Non-pigmented ciliary epithelial cell (primary cell): ENCODE data around the gene XIRP2.
"Not testable (repeated sequence)": the region's sequence is repeated elsewhere in the genome, so short reads cannot be mapped to it uniquely, and the experiment has no call there.

Source experiments
- DNase-seq: peaks from one replicate; pipeline ENCODE4 v3.0.0-alpha.2; 2010; ENCODE audit warnings: low read depth

Gene XIRP2

DNA sequence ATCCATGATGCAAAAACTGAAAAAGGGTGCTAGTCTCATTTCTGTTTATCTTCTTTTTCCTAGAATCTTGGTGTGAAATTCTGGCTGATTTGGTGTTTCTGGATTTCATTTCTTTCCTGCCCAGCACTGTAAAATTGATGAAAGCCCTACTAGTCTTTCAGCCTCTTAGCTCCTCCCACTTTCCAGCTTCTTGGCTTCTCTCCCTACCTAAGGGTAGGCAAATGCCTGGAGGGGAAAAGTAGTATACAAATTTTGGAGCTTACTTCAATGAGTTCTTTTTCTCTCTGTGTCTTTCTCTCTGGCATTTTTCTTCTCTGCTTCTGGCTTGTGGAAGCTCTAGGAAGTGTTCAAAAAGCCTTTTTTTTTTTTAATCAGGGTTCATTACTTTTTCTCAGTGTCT is 160.5 kb downstream of the XIRP2 start:
- no peak for DNase-seq

DNA sequence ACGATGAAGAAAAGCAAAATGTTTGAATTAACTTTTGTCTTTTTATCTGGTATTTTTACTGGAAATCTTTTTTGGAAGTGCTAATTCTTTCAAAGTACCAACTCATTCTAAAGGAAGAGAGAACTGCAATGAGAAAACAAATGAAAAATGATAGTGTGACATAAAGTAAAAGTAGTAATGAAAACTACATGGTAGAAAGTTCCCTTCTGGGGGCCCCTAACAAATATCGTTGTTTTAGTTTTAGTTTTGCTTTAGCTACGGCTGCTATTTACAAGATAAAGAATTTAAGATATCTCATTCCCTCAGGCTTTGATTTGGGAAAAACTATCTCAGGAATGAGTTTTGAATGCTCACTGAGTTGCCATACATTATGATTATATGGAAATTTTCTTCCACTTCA is 161.4 kb downstream of the XIRP2 start:
- DNase-seq: no peak

DNA sequence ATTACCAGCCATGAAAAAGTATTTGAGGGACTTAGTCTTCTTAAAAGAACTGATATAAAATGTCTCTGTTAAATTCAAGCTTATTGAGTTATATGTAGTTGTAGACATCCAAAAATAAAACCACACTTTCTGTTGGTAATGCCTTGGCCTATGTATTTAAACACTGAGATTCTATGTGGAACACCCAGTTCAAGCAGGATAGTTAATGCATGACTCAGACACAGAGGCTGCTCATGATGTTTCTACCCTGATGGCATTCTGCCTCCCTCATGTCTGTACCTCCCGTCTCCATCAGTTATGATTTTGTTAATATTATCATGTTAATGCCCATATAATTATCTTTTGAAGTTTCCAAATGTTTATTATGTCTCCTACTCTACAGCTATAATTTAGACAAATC is 164.5 kb downstream of the XIRP2 start:
- peak; percentile 40 for DNase-seq

DNA sequence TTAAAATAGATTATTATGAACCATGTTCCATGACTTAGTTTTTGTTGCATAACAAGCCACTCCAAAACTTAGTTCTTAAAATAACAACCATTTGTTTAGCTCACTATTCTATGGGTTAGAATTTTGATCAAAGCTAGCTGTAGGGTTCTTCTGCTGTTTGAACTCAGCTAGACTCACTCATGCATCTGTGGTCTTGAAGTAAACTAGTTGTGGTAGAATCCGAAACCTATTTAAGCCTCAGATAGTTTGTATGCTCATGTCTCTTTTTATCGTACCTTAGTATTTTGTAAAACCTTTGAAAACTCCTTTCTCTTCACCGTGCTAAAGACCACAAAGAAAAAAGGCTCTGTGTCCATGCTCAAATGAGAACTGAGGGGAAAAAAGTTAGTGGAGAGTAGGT is 166.6 kb downstream of the XIRP2 start:
- DNase-seq: no peak

DNA sequence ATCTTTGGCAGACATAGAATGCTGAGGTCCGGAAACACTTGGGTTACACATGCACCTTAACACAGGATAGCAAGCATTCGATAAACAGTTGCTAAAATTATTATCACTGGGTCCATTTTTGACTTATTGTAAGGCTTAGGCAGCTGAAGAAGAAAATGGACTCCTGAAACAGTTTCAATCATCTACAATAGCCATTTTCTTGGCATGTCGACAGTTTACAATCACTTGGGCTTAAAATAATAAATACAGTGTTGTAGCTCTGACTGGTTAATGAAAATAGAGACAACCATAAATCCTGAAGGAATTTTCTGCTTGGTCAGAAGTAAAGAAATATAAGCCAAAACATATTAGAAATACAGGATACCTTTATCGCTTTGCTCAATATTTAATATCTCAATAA is 169.2 kb downstream of the XIRP2 start:
- DNase-seq: no peak

DNA sequence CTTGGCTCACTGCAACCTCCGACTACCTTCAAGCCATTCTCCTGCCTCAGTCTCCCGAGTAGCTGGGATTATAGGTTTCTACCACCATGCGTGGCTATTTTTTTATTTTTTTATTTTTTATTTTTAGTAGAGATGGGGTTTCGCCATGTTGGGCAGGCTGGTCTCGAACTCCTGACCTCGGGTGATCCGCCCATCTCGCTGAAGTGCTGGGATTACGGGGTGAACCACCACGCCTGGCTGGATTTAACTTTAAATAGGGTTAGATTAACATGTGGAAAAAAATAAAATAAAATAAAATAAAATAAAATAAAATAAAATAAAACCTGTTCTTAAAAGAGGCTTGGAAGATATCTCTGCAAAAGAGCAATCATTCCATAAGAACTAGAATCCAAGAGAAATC is 170.9 kb downstream of the XIRP2 start:
- DNase-seq: no peak

DNA sequence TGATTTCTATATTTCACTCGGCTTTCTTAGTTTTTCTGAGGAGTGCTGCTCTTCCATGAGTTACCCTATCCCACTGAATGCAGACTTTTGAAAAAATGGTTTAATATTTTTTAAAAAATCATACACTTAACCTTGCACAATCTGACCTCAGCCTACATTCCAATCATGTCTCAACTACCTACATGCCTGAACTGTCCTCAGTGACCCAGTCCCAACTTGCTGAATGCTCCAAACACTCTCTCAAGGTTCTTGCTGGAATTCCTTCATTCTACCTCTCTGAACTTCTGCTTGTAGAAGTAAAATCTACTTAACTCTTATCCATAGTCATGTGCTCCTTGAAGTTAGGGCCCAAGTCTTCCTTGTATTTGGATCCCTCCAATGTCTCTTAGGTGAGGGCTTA is 181.6 kb downstream of the XIRP2 start:
- no peak for DNase-seq

DNA sequence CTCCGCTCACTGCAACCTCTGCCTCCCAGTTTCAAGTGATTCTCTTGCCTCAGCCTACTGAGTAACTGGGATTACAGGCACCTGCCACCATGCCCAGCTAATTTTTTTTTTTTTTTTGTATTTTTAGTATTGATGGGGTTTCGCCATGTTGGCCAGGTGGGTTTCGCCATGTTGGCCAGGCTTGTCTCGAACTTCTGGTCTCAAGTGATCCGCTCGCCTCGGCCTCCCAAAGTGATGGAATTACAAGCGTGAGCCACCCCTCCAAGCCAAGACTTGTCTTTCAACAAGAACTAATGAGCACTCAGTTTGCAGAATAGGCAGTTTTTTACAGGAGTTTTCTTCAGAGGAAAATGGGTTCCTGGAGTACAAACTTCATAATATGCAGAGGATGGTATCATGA is 187.4 kb downstream of the XIRP2 start:
- DNase-seq: not testable (repeated sequence)

DNA sequence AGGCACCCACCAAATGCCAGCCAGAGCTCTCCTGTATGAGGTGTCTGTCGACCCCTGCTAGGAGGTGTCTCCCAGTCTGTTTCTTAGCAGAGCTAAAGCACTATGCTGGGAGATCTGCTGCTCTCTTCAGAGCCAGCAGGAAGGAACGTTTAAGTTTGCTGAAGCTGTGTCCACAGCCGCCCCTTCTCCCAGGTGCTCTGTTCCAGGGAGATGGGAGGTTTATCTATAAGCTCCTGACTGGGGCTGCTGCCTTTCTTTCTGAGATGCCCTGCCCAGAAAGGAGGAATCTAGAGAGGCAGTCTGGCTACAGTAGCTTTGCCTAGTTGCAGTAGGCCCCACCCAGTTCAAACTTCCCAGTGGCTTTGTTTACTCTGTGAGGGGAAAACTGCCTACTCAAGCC is 210.7 kb downstream of the XIRP2 start:
- not testable (repeated sequence) for DNase-seq

DNA sequence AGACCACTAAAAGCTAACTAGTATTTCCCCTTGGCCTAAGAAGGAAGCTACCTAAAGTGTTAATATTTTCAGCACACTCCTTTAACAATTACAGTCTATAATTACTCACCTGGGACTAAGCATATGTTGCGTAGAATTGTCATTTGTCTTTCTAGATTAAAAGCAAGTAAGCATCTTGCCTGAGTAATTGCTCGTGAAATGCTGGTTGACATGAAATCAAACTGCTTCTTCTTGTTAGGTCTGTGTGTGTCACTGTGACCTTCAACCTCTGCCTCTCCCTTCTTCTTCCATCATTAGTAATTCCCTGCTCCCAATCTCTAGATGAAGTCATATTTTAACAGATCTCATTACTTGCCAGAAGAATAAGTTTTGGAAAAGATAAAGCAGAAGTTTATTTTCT is 212.2 kb downstream of the XIRP2 start:
- no peak for DNase-seq

DNA sequence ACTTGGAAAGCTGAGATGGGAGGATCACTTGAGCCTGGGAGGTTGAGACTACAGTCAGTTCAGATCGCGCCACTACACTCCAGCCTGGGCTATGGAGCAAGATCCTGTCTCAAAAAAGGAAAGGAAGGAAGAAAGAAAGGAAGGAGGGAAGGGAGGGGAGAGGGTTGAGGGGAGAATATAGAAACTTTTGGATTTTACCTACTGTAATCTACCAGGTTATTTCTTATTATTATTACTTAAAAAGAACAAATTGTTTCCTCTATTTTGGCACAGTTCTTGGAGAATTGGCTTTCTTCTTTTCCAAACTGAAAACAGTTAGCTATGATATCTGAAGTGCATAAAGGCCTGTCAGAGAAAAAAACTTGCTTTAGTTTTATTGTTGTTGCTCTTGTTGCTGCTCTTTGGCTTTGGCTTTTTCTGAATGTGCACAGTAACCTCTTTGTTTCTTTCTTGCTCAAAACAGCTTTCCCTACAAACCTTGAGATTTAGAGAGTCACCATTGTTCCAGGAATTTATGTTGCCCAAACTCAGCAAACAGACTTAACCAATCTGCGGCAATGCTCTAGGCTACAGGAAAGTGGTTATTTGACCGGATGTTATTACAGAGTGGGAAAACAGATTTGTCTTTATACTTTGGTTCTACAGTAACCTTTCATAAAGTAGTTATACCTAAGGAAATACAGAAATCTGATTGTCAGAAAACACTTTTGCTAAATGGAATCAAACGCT is 214.9 kb downstream of the XIRP2 start:
- no peak for DNase-seq

DNA sequence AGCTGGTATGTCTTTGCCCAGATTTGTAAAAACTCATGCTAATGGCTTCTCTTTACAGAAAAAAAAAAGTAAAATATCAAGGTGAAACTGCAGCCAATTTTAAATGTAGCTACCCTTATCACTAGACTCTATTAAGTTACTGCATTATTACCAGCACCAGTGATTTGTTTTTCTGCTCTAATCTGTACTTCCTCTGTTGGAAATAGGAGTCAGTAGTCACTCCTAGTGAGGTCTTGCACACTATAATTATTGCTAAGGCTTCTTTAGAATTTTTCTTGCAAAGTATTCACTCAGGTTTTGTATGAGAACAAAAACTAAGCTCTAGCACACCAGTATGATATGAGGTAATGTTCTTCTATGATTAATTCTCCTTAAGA is 215.5 kb downstream of the XIRP2 start:
- no peak for DNase-seq

DNA sequence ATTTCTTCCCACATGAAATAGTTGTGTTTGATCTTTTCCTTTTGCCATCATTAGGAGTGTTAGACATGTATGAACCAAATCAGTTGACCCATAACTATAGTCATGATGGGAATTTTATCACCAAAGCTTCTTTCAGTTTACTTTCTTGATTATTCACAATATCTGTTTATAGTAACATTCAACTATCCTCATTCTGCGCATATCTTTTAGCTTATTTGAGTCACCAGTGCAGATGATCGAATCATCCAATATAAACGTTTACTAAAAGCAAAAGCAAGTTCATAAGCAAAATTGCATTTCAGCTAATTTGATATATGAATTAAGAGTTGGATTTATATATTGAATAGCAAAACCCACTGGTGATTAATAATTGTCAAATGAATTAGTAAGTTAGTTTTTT is 216.4 kb downstream of the XIRP2 start:
- no peak for DNase-seq

DNA sequence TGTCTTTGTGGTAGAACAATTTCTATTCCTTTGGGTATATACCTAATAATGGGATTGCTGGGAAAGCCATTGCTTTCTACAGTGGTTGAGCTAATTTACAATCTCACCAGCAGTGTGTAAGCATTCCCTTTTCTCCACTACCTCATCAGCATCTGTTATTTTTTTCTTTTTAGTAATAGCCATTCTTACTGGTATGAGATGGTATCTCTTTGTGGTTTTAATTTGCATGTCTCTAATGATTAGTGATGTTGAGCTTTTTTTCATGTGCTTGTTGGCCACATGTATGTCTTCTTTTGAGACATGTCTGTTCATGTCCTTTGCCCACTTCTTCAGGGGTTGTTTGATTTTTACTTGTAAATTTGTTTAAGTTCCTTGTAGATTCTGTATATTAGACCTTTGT is 221.4 kb downstream of the XIRP2 start:
- not testable (repeated sequence) for DNase-seq

DNA sequence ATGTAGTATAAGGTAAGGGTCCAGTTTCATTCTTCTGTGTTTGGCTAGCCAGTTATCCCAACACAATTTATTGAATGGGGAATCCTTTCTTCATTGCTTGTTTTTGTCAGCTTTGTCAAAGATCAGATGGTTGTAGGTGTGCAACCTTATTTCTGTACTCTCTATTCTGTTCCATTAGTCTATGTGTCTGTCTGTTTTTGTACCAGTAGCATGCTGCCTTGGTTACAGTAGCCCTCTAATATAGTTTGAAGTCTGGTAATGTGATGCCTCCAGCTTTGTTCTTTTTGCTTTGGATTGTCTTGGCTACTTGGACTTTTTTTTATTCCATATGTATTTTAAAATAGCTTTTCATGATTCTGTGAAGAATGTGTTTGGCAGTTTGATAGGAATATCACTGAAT is 222.1 kb downstream of the XIRP2 start:
- no peak for DNase-seq

DNA sequence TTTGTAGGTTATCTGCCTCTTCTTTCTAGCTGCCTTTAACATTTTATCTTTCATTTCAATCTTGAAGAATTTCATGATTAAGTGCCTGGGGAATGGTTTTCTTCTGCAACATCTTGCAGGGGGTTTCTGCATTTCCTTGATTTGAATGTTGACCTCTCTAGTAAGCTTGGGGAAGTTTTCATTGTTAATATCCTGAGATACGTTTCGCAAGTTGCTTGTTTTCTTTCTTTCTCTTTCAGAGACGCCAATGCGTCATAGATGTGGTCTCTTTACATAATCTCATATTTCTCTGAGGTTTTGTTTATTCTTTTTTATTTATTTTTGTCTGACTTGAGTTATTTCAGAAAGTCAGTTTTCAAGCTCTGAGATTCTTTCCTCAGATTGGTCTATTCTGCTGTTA is 225.7 kb downstream of the XIRP2 start:
- peak; percentile 55 for DNase-seq

DNA sequence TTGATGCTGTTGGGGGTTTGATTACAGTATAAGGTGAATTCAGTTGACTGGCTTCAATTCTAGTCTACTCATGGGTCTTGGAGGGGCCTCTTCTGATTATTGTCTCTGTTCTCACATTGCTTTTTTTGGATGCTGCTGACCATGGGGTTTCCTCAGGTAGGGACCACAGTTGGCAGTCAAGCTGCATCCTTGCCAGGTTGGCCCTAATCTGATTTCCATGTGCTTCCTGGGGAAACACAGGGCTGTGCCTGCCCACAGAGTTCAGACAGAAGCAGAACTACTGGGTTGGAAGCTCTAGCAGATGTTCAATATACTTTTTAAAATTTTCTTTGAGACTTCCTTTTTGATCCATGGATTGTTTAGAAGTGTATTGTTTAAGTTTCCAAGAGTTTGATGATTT is 227.3 kb downstream of the XIRP2 start:
- no peak for DNase-seq

DNA sequence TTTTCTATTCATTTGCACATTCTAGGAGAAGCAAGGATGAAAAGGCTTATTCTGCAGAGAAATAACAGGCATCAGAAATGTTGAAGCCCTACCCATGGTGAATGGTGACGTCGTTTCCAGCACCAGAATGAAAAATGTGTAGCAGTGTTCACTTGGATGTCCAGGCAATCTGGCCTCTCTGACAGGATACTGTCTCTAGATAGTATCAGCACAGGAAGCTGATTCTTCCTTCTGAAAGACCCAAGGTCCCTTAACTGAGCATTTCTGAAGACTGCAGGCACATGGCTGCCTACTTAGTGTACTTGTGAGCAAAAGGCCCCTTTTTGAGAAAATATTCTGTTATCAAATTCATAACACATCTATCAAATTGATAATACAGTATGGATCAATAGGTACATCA is 234.1 kb downstream of the XIRP2 start:
- DNase-seq: no peak

DNA sequence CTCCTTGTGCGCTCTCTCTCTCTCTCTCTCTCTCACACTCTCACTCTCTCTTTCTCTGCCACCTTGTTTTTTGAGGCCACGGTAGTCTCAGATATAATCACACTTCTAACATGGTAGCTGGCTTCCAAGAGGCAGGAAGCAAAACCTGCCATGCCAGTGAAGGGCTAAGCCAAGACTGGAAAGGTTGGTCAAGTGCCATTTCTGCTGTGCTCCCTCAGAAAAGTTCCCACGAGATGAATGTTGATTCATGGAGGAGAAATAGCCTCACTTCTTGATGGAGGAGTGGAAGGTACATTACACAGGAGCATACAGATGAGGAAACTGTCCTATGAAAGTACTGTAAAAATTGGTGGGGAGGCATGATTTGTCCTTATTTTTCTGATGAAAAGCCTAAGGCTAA is 237.9 kb downstream of the XIRP2 start:
- no peak for DNase-seq

DNA sequence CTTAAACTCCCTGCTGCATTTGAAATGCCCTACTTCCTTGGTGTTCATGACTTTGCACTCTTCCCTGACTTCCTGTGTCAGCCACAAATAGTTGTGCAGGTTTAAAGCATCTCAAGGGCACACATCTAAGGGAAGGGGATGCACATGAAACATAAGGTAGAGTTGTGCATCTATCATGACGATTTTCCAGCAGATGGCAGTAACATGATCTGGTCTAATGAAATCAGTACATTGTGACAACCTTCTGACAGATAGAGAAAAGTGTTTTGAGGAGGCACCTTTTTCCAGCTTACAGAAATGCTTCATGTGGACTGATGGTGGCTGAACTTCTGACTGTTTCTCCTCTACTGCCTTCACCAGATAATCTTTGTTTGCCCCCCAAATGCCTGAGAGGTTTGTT is 238.9 kb downstream of the XIRP2 start:
- DNase-seq: no peak

DNA sequence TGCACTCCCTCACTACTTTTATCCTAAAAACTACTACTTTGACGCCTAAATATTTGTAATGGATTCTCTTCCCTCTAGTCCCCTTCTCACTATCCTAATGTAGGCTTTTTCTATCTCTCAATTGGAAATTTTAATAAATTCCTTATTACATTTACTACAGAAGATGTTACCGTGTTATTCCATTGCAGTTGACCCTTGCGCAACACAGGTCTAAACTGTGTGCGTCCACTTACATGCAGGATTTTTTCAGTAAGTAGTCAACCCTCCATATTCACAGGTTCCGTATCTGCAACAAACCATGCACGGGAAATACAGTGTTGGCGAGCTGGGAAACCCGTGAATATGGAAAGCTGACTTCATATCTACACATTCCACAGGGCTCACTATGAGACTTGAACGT is 239.8 kb downstream of the XIRP2 start:
- DNase-seq: no peak

DNA sequence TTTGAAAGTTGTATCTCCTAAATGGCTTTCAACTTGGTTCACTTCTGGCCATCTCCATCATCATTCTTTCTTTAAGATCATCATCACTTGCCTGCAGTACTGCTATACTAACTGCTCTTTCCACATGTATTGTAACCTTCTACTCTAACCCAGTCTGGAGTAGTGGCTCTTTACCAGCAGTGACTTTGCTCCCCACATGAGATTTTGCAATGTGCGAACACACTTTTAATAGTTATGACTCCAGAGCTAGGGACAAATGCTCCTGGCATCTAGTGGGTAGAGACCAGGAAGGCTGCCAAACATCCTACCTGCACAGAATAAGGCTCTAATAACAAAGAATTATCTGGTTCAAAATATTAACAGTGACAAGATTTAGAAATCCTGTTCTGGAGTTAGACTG is 243.8 kb downstream of the XIRP2 start:
- DNase-seq: no peak

DNA sequence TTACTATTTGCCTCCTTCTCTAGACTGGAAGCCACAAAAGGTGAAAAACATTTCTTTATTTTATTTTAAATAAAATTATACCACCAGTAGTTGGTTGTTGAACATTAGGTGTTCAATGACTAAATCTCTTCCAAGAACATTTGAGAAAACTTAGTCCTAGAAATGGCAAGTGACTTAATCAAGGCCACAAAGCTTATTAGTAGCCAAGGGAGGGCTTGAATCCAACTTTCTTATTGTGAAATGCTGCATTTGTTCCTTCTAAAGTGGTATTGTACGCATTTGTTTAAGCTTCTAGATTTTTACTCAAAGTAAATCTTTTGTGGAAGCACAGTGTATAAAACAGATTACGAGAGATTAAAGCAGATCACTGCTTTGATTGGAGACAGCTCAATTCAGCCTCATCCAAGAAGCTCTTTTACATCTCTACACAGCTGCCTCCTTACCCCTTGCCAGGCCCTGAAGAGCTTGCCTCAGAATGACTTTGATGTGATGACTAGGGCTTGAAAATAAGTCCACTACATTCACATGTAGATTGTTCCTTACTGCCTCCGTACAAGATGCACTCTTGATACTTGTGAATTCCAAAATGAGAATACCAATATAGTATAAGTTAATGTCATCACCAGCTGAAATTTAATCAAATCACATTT is 244.8 kb downstream of the XIRP2 start:
- DNase-seq: no peak

DNA sequence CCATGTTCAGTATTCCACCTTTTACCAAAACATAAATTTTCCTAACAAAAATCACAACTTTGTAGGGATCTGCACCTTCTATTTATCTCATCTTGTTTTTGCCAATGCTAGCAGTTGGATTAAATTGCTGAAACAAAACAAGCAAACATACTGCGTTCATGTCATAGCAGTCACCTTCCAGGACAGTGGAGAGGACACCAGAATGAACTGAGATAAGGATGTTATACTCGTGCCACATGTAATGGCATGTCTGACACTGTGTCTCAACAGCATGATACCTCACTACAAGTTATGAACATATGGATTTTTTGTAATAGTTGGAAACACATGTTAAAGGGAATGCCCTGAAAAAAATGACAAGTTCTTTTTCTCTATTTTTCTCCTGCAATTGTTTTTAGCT is 245.3 kb downstream of the XIRP2 start:
- no peak for DNase-seq
